Stimulated activated CD8-positive, alpha-beta memory T cell treated with anti-CD3 and anti-CD28 coated beads, Interleukin-4, amount 100 ng/mL, for 1 hour (primary cell): Measurements from ENCODE around the gene MAD1L1.
"Not testable (repeated sequence)": the region's sequence is repeated elsewhere in the genome, so short reads cannot be mapped to it uniquely, and the experiment has no call there.

ENCODE experiments used
- DNase-seq, 2 donors: peaks; one replicate each; pipeline ENCODE4 v3.0.0-alpha.2; 2020; ENCODE audit warnings: low read depth in 2 of 2, low spot score in 1 of 2

The MAD1L1 gene

GRCh38 chr7:1974290-1975101 is 258.2 kb downstream of the MAD1L1 start:
- DNase-seq: no peak

GRCh38 chr7:1973321-1974251 is 259.2 kb downstream of the MAD1L1 start:
- no peak for DNase-seq

- DNase-seq: no peak
Observed at GRCh38 chr7:1972744-1973143, 260.0 kb downstream of the MAD1L1 start.

GRCh38 chr7:1971946-1972654 is 260.6 kb downstream of the MAD1L1 start:
- DNase-seq: no peak

- DNase-seq: no peak
Observed at GRCh38 chr7:1970895-1971294, 261.9 kb downstream of the MAD1L1 start.

GRCh38 chr7:1970285-1970660 is 262.5 kb downstream of the MAD1L1 start:
- DNase-seq: not testable (repeated sequence)

GRCh38 chr7:1969459-1970284 is 263.1 kb downstream of the MAD1L1 start:
- DNase-seq: no peak

- DNase-seq: no peak
Observed at GRCh38 chr7:1968397-1969111, 264.2 kb downstream of the MAD1L1 start.

GRCh38 chr7:1967512-1968396 is 265.0 kb downstream of the MAD1L1 start:
- no peak for DNase-seq

- no peak for DNase-seq
Observed at GRCh38 chr7:1966631-1967200, 266.0 kb downstream of the MAD1L1 start.

- DNase-seq: no peak
Observed at GRCh38 chr7:1965579-1966294, 267.0 kb downstream of the MAD1L1 start.

GRCh38 chr7:1964913-1965578 is 267.7 kb downstream of the MAD1L1 start:
- DNase-seq: no peak

GRCh38 chr7:1964211-1964912 is 268.4 kb downstream of the MAD1L1 start:
- no peak for DNase-seq

GRCh38 chr7:1963575-1963974 is 269.2 kb downstream of the MAD1L1 start:
- DNase-seq: no peak

- DNase-seq: peak in 1 of 2 donors; percentile 37
Observed at GRCh38 chr7:1961701-1962276, 271.0 kb downstream of the MAD1L1 start.

GRCh38 chr7:1959305-1959704 is 273.4 kb downstream of the MAD1L1 start:
- DNase-seq: no peak
